ENCODE data around the gene NME5.

NME5 gene

GRCh38 chr5:138110266-138110963 lies 28.8 kb downstream of the NME5 start:
- Mint-ChIP-seq H3K9me3 (no peaks in the 10 kb centered on the region), H3K27me3 (peaks cover 11 to 18% of the 10 kb centered on the region in 2 donors), H3K27ac (no peak overlapping the region), H3K4me3 (no peak overlapping the region), H3K4me1 (no peaks in the 10 kb centered on the region), H3K36me3 (no peaks in the 10 kb centered on the region)
- DNase-seq, result no peak
- ATAC-seq (replicated peaks), result no peak

- H3K27me3 Mint-ChIP-seq, result peaks cover 11 to 18% of the 10 kb centered on the region in 2 donors
- no peak overlapping the region for H3K27ac Mint-ChIP-seq
- no peaks in the 10 kb centered on the region for H3K4me1 Mint-ChIP-seq
- H3K9me3 Mint-ChIP-seq, result no peaks in the 10 kb centered on the region
- H3K36me3 Mint-ChIP-seq, result no peaks in the 10 kb centered on the region
- H3K4me3 Mint-ChIP-seq, result no peak overlapping the region
- no peak for ATAC-seq (replicated peaks)
- DNase-seq, result no peak
These were observed 29.6 kb downstream of the NME5 start for GRCh38 chr5:138109463-138110265.

- Mint-ChIP-seq H3K4me3 (no peak overlapping the region), H3K9me3 (no peaks in the 10 kb centered on the region), H3K4me1 (peaks cover 7 to 12% of the 10 kb centered on the region in 2 donors), H3K36me3 (no peaks in the 10 kb centered on the region), H3K27ac (no peak overlapping the region), H3K27me3 (peaks cover 5 to 18% of the 10 kb centered on the region in 2 donors)
- ATAC-seq (replicated peaks) (no peak), DNase-seq (no peak)
These were observed 32.0 kb downstream of the NME5 start for GRCh38 chr5:138107213-138107612.

GRCh38 chr5:138105709-138106108 lies 33.5 kb downstream of the NME5 start:
- Mint-ChIP-seq H3K4me1 (peaks cover 9 to 24% of the 10 kb centered on the region in 2 donors), H3K4me3 (no peak overlapping the region), H3K27ac (no peak overlapping the region), H3K9me3 (no peaks in the 10 kb centered on the region), H3K36me3 (no peaks in the 10 kb centered on the region), H3K27me3 (peaks cover 5 to 8% of the 10 kb centered on the region in 2 donors)
- no peak for ATAC-seq (replicated peaks)
- DNase-seq, result no peak

GRCh38 chr5:138103319-138103637 lies 36.0 kb downstream of the NME5 start:
- no peaks in the 10 kb centered on the region for H3K9me3 Mint-ChIP-seq
- DNase-seq, result no peak
- no peak overlapping the region for H3K27ac Mint-ChIP-seq
- H3K4me3 Mint-ChIP-seq, result no peak overlapping the region
- H3K4me1 Mint-ChIP-seq, result peaks cover 9 to 25% of the 10 kb centered on the region in 2 donors
- H3K27me3 Mint-ChIP-seq, result peaks cover 7 to 9% of the 10 kb centered on the region in 2 donors
- peak; percentile 28 to 29 for ATAC-seq (replicated peaks)
- H3K36me3 Mint-ChIP-seq, result no peaks in the 10 kb centered on the region

- peak overlapping the region; percentile 77 for H3K27ac Mint-ChIP-seq
- H3K36me3 Mint-ChIP-seq, result no peaks in the 10 kb centered on the region
- peaks cover 7 to 9% of the 10 kb centered on the region in 2 donors for H3K27me3 Mint-ChIP-seq
- H3K9me3 Mint-ChIP-seq, result no peaks in the 10 kb centered on the region
- ATAC-seq (replicated peaks), result peak; percentile 99
- peak; percentile 5 for DNase-seq
- no peak overlapping the region for H3K4me3 Mint-ChIP-seq
- H3K4me1 Mint-ChIP-seq, result peaks cover 9 to 25% of the 10 kb centered on the region in 2 donors
These were observed 36.5 kb downstream of the NME5 start for GRCh38 chr5:138102454-138103318.

- no peak overlapping the region for H3K4me3 Mint-ChIP-seq
- H3K36me3 Mint-ChIP-seq, result no peaks in the 10 kb centered on the region
- DNase-seq (no peak), ATAC-seq (replicated peaks) (no peak)
- H3K9me3 Mint-ChIP-seq, result no peaks in the 10 kb centered on the region
- H3K27ac Mint-ChIP-seq, result no peak overlapping the region
- peaks cover 6 to 13% of the 10 kb centered on the region in 2 donors for H3K4me1 Mint-ChIP-seq
- peaks cover 11 to 19% of the 10 kb centered on the region in 2 donors for H3K27me3 Mint-ChIP-seq
These were observed 42.0 kb downstream of the NME5 start for GRCh38 chr5:138096997-138097828.

- no peak for ATAC-seq (replicated peaks)
- no peaks in the 10 kb centered on the region for H3K36me3 Mint-ChIP-seq
- H3K27me3 Mint-ChIP-seq, result peaks cover 11 to 19% of the 10 kb centered on the region in 2 donors
- H3K27ac Mint-ChIP-seq, result no peak overlapping the region
- DNase-seq, result no peak
- no peaks in the 10 kb centered on the region for H3K9me3 Mint-ChIP-seq
- peaks cover 6 to 7% of the 10 kb centered on the region in 2 donors for H3K4me1 Mint-ChIP-seq
- H3K4me3 Mint-ChIP-seq, result no peak overlapping the region
These were observed 42.9 kb downstream of the NME5 start for GRCh38 chr5:138096363-138096762.

- H3K9me3 Mint-ChIP-seq, result no peaks in the 10 kb centered on the region
- DNase-seq, result no peak
- no peak overlapping the region for H3K27ac Mint-ChIP-seq
- H3K36me3 Mint-ChIP-seq, result no peaks in the 10 kb centered on the region
- no peak for ATAC-seq (replicated peaks)
- peaks cover 0 to 4% of the 10 kb centered on the region in 2 donors for H3K4me1 Mint-ChIP-seq
- no peak overlapping the region for H3K4me3 Mint-ChIP-seq
- peaks cover 11 to 19% of the 10 kb centered on the region in 2 donors for H3K27me3 Mint-ChIP-seq
These were observed 43.9 kb downstream of the NME5 start for GRCh38 chr5:138095100-138095907.

GRCh38 chr5:138093036-138093435 lies 46.2 kb downstream of the NME5 start:
- Mint-ChIP-seq H3K4me1 (peaks cover 0 to 4% of the 10 kb centered on the region in 2 donors), H3K36me3 (no peaks in the 10 kb centered on the region), H3K27me3 (peaks cover 4 to 10% of the 10 kb centered on the region in 2 donors), H3K9me3 (no peaks in the 10 kb centered on the region), H3K4me3 (no peak overlapping the region), H3K27ac (no peak overlapping the region)
- ATAC-seq (replicated peaks) (no peak), DNase-seq (no peak)

GRCh38 chr5:138092301-138092700 lies 46.9 kb downstream of the NME5 start:
- DNase-seq (no peak), ATAC-seq (replicated peaks) (no peak)
- H3K4me3 Mint-ChIP-seq, result no peak overlapping the region
- H3K9me3 Mint-ChIP-seq, result no peaks in the 10 kb centered on the region
- H3K36me3 Mint-ChIP-seq, result no peaks in the 10 kb centered on the region
- no peak overlapping the region for H3K27ac Mint-ChIP-seq
- peaks cover 0 to 4% of the 10 kb centered on the region in 2 donors for H3K4me1 Mint-ChIP-seq
- peaks cover 4 to 8% of the 10 kb centered on the region in 2 donors for H3K27me3 Mint-ChIP-seq

- Mint-ChIP-seq H3K4me3 (no peak overlapping the region), H3K27me3 (peaks cover 4 to 6% of the 10 kb centered on the region in 2 donors), H3K9me3 (no peaks in the 10 kb centered on the region), H3K27ac (no peak overlapping the region), H3K36me3 (no peaks in the 10 kb centered on the region), H3K4me1 (peaks cover 0 to 4% of the 10 kb centered on the region in 2 donors)
- DNase-seq, result no peak
- no peak for ATAC-seq (replicated peaks)
These were observed 47.5 kb downstream of the NME5 start for GRCh38 chr5:138091685-138092084.

GRCh38 chr5:138083702-138084101 lies 55.5 kb downstream of the NME5 start, which contains the start of gene WNT8A:
WNT8A (plus strand) TSS chr5:138084033; CDS start chr5:138084128, 95 bp downstream.
- Mint-ChIP-seq H3K9me3 (no peaks in the 10 kb centered on the region), H3K36me3 (no peaks in the 10 kb centered on the region), H3K27ac (no peak within 1 kb of the TSS), H3K27me3 (peaks cover 0 to 4% of the 10 kb centered on the region in 2 donors), H3K4me1 (peaks cover 8 to 12% of the 10 kb centered on the region in 2 donors), H3K4me3 (no peak within 1 kb of the TSS)
- ATAC-seq (replicated peaks) (no peak), DNase-seq (no peak)

Data from stimulated activated naive B cell treated with anti-CD40 and anti-IgM and Interleukin-4, amounts not matched to agents 10 μg/mL and 1 μg/mL and 100 μg/mL, for 72 hours (primary cell).